ENCODE data around the gene APOA1.

The APOA1 gene

DNA sequence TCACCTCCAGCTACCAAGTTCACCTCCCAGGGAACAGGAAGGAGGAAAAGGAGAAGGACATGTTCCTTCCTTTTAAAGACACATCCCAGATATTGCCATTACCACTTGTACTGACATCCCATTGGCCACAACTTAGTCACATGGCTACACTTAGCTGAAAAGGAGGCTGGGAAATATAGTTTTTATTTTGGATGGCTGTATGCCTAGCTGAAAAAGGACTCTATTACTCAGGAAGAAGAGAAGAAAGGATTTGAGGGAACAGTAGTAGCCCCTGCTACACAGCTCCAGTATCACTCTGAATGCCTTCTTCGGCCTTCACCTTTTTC, 43.7 kb downstream of the APOA1 start:
- H3K27me3 Mint-ChIP-seq, result peaks cover 16% of the 10 kb centered on the region
- no peaks in the 10 kb centered on the region for H3K36me3 Mint-ChIP-seq
- no peak overlapping the region for H3K27ac Mint-ChIP-seq
- peaks cover 10% of the 10 kb centered on the region for H3K4me1 Mint-ChIP-seq
- ATAC-seq, result no peak
- no peak overlapping the region for H3K4me3 Mint-ChIP-seq
- no peaks in the 10 kb centered on the region for H3K9me3 Mint-ChIP-seq

DNA sequence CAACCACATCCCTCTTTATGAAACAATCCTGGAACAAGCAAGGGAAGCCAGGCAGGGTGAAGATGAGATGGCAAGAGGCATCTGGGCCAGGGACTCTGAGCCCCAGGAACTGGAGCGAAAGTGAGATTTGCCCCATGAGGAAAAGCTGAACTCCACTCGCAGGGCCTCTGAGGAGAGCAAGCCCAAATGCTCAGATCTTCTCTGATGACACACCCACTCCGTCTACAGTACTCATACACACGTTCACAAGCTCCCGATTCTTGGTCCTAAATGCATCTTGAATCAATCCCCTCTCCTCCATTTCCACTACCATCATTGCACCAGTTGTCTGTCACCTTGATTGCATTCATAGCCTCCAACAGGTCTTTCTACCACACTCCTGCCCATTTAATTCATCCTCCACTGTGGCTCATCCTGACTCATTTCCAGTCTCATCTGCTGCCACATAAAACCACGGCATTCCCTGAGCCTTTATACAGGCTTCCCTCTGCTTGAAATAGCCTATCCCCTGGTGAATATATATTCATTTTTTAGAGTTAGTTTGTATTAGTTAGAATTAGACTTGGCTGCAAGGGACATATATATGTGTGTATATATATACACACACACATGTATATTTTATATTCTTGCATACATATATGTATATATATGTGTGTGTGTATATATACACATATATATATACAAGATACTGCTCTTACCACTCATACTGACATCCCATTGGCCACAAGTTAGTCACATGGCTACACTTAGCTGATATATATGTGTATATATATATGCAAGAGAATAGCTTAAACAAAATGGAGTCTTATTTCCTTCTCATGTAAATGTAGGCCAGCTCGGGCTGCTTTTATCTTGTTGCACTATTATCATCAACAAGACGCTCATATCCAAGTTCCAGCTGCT, 44.3 kb downstream of the APOA1 start:
- no peak overlapping the region for H3K4me3 Mint-ChIP-seq

GRCh38 chr11:116792144-116792868, 45.1 kb downstream of the APOA1 start:
- Mint-ChIP-seq H3K36me3 (peaks cover under 1% of the 10 kb centered on the region), H3K4me1 (peaks cover 18% of the 10 kb centered on the region), H3K4me3 (no peak overlapping the region), H3K9me3 (no peaks in the 10 kb centered on the region), H3K27me3 (peaks cover 9% of the 10 kb centered on the region), H3K27ac (no peak overlapping the region)
- no peak for ATAC-seq

More for the DNA sequence above, 44.3 kb downstream of the APOA1 start:
- no peaks in the 10 kb centered on the region for H3K36me3 Mint-ChIP-seq
- H3K27ac Mint-ChIP-seq, result no peak overlapping the region
- peaks cover 10% of the 10 kb centered on the region for H3K27me3 Mint-ChIP-seq
- ATAC-seq, result no peak
- no peaks in the 10 kb centered on the region for H3K9me3 Mint-ChIP-seq
- H3K4me1 Mint-ChIP-seq, result peaks cover 16% of the 10 kb centered on the region

DNA sequence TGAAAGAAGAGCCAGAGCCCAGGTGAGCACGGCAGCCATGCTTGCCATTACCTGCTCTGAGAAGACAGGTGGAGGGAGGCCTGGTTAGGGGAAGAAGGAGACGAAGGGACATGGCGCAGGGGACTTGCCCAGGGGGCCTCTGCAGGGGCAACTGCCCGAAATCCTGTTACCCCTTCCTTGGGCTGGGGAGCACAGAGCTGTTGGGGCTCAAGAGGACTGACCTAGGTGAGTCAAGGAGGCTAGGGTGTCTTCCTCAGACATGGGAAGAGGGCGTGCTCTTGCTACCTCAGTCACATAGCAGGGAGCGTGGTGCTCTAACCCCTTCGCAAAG, 45.6 kb downstream of the APOA1 start, which contains the start of gene APOA5:
APOA5 (minus strand) TSS at position 67 of the 331 bp plus-strand sequence; CDS start at position 48, 19 bp downstream.
- Mint-ChIP-seq H3K4me1 (peaks cover 23% of the 10 kb centered on the region), H3K9me3 (no peaks in the 10 kb centered on the region), H3K36me3 (peaks cover 5% of the 10 kb centered on the region), H3K4me3 (no peak within 1 kb of the TSS), H3K27ac (no peak within 1 kb of the TSS), H3K27me3 (peaks cover 9% of the 10 kb centered on the region)
- ATAC-seq, result no peak

GRCh38 chr11:116791002-116791812, 46.2 kb downstream of the APOA1 start:
- Mint-ChIP-seq H3K27ac (no peak overlapping the region), H3K4me1 (peaks cover 24% of the 10 kb centered on the region), H3K27me3 (peaks cover 9% of the 10 kb centered on the region), H3K36me3 (peaks cover 5% of the 10 kb centered on the region), H3K9me3 (no peaks in the 10 kb centered on the region), H3K4me3 (no peak overlapping the region)
- ATAC-seq, result peak; percentile 52

- Mint-ChIP-seq H3K27ac (no peak overlapping the region), H3K27me3 (peaks cover 9% of the 10 kb centered on the region), H3K4me1 (peaks cover 24% of the 10 kb centered on the region), H3K9me3 (no peaks in the 10 kb centered on the region), H3K4me3 (no peak overlapping the region), H3K36me3 (peaks cover 10% of the 10 kb centered on the region)
- no peak for ATAC-seq
These were observed 47.0 kb downstream of the APOA1 start for GRCh38 chr11:116790167-116791001.

GRCh38 chr11:116788975-116789374, 48.4 kb downstream of the APOA1 start:
- ATAC-seq, result no peak
- peaks cover 24% of the 10 kb centered on the region for H3K4me1 Mint-ChIP-seq
- H3K9me3 Mint-ChIP-seq, result no peaks in the 10 kb centered on the region
- H3K27ac Mint-ChIP-seq, result peak overlapping the region; percentile 93
- peaks cover 24% of the 10 kb centered on the region for H3K36me3 Mint-ChIP-seq
- peak overlapping the region; percentile 84 for H3K4me3 Mint-ChIP-seq
- H3K27me3 Mint-ChIP-seq, result peaks cover 9% of the 10 kb centered on the region

DNA sequence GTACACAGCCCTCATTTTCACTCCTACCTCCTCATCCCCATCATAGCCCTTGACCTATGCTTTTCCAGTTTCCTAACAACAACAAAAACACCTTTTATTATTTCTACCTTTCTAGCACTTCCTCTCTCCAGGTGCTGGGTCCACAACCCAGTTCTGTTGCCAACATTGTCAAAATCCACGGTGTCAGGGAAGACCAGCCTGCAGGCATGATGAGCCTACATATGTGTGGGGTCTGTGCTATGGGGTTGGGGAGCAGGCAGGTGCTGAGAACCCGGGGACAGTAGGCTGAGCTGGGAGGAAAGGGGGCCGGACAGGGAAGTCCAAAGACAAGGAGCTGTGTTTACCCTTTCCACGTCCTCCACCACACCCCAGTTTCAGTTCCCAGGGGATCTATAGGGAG, 48.9 kb downstream of the APOA1 start:
- H3K27me3 Mint-ChIP-seq, result peaks cover 9% of the 10 kb centered on the region
- H3K4me3 Mint-ChIP-seq, result peak overlapping the region; percentile 84
- H3K36me3 Mint-ChIP-seq, result peaks cover 25% of the 10 kb centered on the region
- no peak for ATAC-seq
- H3K4me1 Mint-ChIP-seq, result peaks cover 24% of the 10 kb centered on the region
- H3K9me3 Mint-ChIP-seq, result no peaks in the 10 kb centered on the region
- peak overlapping the region; percentile 93 for H3K27ac Mint-ChIP-seq

- Mint-ChIP-seq H3K4me3 (peak within 1 kb of the TSS; percentile 84), H3K36me3 (peaks cover 31% of the 10 kb centered on the region), H3K27me3 (peaks cover 9% of the 10 kb centered on the region), H3K9me3 (no peaks in the 10 kb centered on the region), H3K4me1 (peaks cover 30% of the 10 kb centered on the region), H3K27ac (peak within 1 kb of the TSS; percentile 93)
- ATAC-seq, result peak; percentile 95
These were observed 49.5 kb downstream of the APOA1 start, which contains the start of gene ZPR1 for GRCh38 chr11:116787786-116788486. Gene ZPR1, minus strand, starts transcription at chr11:116788023. Its CDS starts 33 bp downstream, at chr11:116787990.

DNA sequence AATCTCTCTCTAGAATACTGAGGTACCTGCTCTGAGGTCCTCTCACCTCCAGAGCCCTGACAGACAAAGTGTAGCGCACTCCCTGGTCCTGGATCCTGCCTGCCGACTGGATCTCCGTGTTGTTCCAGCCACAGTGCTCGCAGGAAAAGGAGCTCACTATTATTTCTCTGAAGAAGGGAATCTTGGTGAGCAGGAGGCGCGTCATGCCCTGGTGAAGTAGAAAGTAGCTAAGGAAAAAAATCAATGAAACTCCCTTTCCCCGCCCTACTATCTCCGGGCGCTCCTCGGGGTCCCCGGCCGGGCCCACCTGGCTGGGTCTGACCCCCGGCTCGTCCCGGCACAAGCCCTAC, 50.0 kb downstream of the APOA1 start:
- Mint-ChIP-seq H3K9me3 (no peaks in the 10 kb centered on the region), H3K36me3 (peaks cover 36% of the 10 kb centered on the region), H3K27me3 (peaks cover 9% of the 10 kb centered on the region), H3K4me3 (peak overlapping the region; percentile 84), H3K4me1 (peaks cover 35% of the 10 kb centered on the region), H3K27ac (peak overlapping the region; percentile 93)
- ATAC-seq, result peak; percentile 34

DNA sequence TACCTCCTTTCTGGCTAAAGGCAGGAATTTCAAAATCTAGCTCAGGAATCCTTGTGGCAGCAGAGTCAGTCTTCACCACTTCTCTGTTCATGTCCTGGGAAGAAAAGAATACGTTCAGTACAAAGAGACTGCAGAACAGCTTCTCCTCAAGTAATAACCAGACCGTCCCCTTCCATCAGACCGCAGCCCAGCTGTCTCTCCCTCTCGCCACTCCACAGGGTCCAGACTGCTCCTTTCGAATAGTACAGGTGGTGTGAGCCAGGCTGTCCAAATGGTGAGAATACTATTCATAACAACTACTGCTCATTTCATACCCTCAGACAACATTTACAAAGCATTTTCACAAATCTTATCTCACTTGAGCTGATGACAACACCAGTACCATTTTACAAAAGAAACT, 50.5 kb downstream of the APOA1 start:
- ATAC-seq, result no peak
- Mint-ChIP-seq H3K27me3 (peaks cover 9% of the 10 kb centered on the region), H3K9me3 (no peaks in the 10 kb centered on the region), H3K36me3 (peaks cover 40% of the 10 kb centered on the region), H3K27ac (peak overlapping the region; percentile 93), H3K4me1 (peaks cover 39% of the 10 kb centered on the region), H3K4me3 (peak overlapping the region; percentile 84)

DNA sequence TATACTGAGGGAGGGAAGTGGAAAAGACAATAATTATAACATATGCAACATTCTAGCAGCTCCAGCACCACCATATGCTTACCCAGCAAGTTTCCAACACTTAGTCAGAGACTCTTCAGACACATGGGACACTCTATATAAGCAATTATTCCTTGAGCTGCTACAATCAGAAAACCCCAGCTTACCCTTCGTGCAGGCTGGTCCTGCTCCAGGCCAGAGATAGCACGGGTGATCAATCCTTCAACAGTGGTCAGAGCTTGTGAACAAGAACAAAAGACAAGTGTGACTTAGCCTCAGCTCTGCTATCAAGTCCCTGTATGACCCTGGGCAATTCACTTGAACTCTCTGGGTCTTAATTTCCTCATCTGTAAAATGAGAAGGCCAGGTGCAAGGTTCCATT, 51.1 kb downstream of the APOA1 start:
- Mint-ChIP-seq H3K27ac (no peak overlapping the region), H3K27me3 (peaks cover 9% of the 10 kb centered on the region), H3K4me1 (peaks cover 37% of the 10 kb centered on the region), H3K36me3 (peaks cover 47% of the 10 kb centered on the region), H3K9me3 (no peaks in the 10 kb centered on the region), H3K4me3 (peak overlapping the region; percentile 84)
- ATAC-seq, result no peak
